K562 (cell line): ENCODE results near the gene FXYD4.

ENCODE experiments used
- ATF1 ChIP-seq, 2 experiments: fragments of 450-650 bp in 1 of 2; IDR thresholded peaks; 2 replicates each; pipeline ENCODE4 v1.6.1; 2016; ENCODE audit warnings: missing compliant biosample characterization in 1 of 2, missing genetic modification characterization in 1 of 2
- CCNT2 ChIP-seq: IDR thresholded peaks from 2 replicates; pipeline ENCODE4 v1.6.1; 2011; ENCODE audit warnings: borderline replicate concordance, low read depth, mild to moderate bottlenecking, moderate library complexity, mixed read lengths, low read length; ENCODE audit not compliant: insufficient read length; ENCODE audit errors: extremely low read depth
- FOXP1 ChIP-seq: sonication (generic); formaldehyde crosslinking; IDR thresholded peaks from 2 replicates; pipeline ENCODE4 v1.8.0; 2022; ENCODE audit warnings: mild to moderate bottlenecking, missing genetic modification reagents
- JUNB ChIP-seq: fragments of 450-650 bp; formaldehyde crosslinking; conservative IDR thresholded peaks from 2 replicates; pipeline ENCODE4 v1.4.0; 2020; ENCODE audit warnings: mild to moderate bottlenecking
- JUND ChIP-seq, 2 experiments: IDR thresholded peaks; 2 replicates in 1 of 2; 3 replicates in 1 of 2; pipeline ENCODE4 v1.6.1; 2011; ENCODE audit warnings: borderline replicate concordance in 2 of 2, low read depth in 2 of 2, low read length in 2 of 2, improper control_type of control experiment in 1 of 2, missing biosample characterization in 1 of 2, missing genetic modification characterization in 1 of 2, missing genetic modification reagents in 1 of 2
- NR2C2 ChIP-seq, 2 experiments: fragments of 200-800 bp in 1 of 2; sonication (Bioruptor generic) in 1 of 2; sonication (generic) in 1 of 2; formaldehyde crosslinking in 1 of 2; IDR thresholded peaks; 2 replicates each; pipeline versions ENCODE4 v1.6.1 to v1.8.0; 2016 to 2022; ENCODE audit warnings: mild to moderate bottlenecking in 1 of 2, missing compliant biosample characterization in 1 of 2, missing genetic modification characterization in 1 of 2, missing genetic modification reagents in 1 of 2
- POLR2A ChIP-seq: fragments of 450-650 bp; conservative IDR thresholded peaks from 2 replicates; pipeline ENCODE4 v1.6.1; 2016
- TCF7L2 ChIP-seq: fragments of 150-350 bp; IDR thresholded peaks from 2 replicates; pipeline ENCODE4 v1.6.1; 2016; ENCODE audit warnings: low read depth, mild to moderate bottlenecking, low read length, moderate library complexity
- TEAD4 ChIP-seq, 2 experiments: sonication (generic) in 1 of 2; formaldehyde crosslinking in 1 of 2; IDR thresholded peaks; 2 replicates each; pipeline versions ENCODE4 v1.6.1 to v1.8.0; 2012 to 2022; ENCODE audit warnings: borderline replicate concordance in 1 of 2, inconsistent platforms in 1 of 2, low read length in 1 of 2, mild to moderate bottlenecking in 1 of 2, missing genetic modification reagents in 1 of 2
- ZNF232 ChIP-seq: sonication (generic); formaldehyde crosslinking; IDR thresholded peaks from 2 replicates; pipeline ENCODE4 v1.8.0; 2022; ENCODE audit warnings: mild to moderate bottlenecking, missing genetic modification reagents
- TF ChIP-seq, protein P1 (sequence below), 3 experiments: IDR thresholded peaks in 2 of 3; conservative IDR thresholded peaks in 1 of 3; 2 replicates each; pipeline ENCODE4 v1.5.1; 2011 to 2012; ENCODE audit warnings: low read length in 3 of 3, mild to moderate bottlenecking in 3 of 3, control low read depth in 2 of 3, improper control_type of control experiment in 1 of 3, inconsistent platforms in 1 of 3, low read depth in 1 of 3, mixed read lengths in 1 of 3, moderate library complexity in 1 of 3; ENCODE audit not compliant: insufficient read depth in 2 of 3
- TF ChIP-seq, protein P2 (sequence below): fragments of 450-650 bp; formaldehyde crosslinking; IDR thresholded peaks from 2 replicates; pipeline ENCODE4 v1.4.0; 2022; ENCODE audit warnings: missing genetic modification characterization

DNA sequence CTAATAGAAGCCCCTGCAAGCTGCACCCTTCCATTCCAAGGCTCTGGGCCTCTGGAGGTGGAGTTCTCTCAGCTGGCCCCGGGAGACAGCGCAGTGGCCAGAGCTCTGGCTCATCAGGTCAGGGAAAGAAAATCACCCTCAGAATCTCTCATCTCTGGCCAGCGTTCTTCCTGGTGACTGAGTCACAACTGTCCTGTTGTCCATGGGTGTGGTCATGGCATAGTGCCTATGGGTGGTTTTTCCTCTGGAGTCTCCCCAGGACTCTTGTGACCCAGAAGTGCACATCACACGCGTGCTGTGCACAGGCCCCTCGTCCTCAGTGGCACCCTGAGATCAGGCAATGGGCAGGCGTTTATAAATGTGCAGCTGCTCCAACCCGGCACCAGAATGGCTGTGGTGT lies 27.4 kb upstream of the FXYD4 start:
- TF ChIP-seq, protein P1, sequence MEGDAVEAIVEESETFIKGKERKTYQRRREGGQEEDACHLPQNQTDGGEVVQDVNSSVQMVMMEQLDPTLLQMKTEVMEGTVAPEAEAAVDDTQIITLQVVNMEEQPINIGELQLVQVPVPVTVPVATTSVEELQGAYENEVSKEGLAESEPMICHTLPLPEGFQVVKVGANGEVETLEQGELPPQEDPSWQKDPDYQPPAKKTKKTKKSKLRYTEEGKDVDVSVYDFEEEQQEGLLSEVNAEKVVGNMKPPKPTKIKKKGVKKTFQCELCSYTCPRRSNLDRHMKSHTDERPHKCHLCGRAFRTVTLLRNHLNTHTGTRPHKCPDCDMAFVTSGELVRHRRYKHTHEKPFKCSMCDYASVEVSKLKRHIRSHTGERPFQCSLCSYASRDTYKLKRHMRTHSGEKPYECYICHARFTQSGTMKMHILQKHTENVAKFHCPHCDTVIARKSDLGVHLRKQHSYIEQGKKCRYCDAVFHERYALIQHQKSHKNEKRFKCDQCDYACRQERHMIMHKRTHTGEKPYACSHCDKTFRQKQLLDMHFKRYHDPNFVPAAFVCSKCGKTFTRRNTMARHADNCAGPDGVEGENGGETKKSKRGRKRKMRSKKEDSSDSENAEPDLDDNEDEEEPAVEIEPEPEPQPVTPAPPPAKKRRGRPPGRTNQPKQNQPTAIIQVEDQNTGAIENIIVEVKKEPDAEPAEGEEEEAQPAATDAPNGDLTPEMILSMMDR (IDR thresholded peaks at IDR 0.05 in 2 of 3, conservative IDR thresholded peaks at IDR 0.05 in 1 of 3; ENCODE audit: insufficient read depth in 2 of 3, low read depth in 1 of 3, low read length in 3 of 3) = no peak
- no peak for TF ChIP-seq NR2C2 (CRISPR knock-in tag; IDR thresholded peaks at IDR 0.05)
- no peak for TF ChIP-seq NR2C2 (tag; IDR thresholded peaks at IDR 0.05)
- TF ChIP-seq, protein P2, sequence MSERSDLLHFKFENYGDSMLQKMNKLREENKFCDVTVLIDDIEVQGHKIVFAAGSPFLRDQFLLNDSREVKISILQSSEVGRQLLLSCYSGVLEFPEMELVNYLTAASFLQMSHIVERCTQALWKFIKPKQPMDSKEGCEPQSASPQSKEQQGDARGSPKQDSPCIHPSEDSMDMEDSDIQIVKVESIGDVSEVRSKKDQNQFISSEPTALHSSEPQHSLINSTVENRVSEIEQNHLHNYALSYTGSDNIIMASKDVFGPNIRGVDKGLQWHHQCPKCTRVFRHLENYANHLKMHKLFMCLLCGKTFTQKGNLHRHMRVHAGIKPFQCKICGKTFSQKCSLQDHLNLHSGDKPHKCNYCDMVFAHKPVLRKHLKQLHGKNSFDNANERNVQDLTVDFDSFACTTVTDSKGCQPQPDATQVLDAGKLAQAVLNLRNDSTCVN (CRISPR knock-in tag) = no peak
- TF ChIP-seq TEAD4 (IDR thresholded peaks at IDR 0.05; ENCODE audit: low read length) = no peak
- no peak for TF ChIP-seq TEAD4 (CRISPR knock-in tag; IDR thresholded peaks at IDR 0.05; ENCODE audit: borderline replicate concordance)
- no peak for TF ChIP-seq ZNF232 (CRISPR knock-in tag)
- no peak for TF ChIP-seq POLR2A
- TF ChIP-seq JUNB (CRISPR knock-in tag) = no peak
- no peak for TF ChIP-seq CCNT2
- TF ChIP-seq JUND (IDR thresholded peaks at IDR 0.05; ENCODE audit: borderline replicate concordance, low read depth, low read length) = no peak
- TF ChIP-seq JUND (tag; IDR thresholded peaks at IDR 0.05; ENCODE audit: borderline replicate concordance, low read depth, low read length) = no peak
- no peak for TF ChIP-seq ATF1 (CRISPR knock-in tag; IDR thresholded peaks at IDR 0.05)
- TF ChIP-seq ATF1 (tag; IDR thresholded peaks at IDR 0.05) = no peak
- no peak for TF ChIP-seq TCF7L2
- TF ChIP-seq FOXP1 = no peak
